Activated T-cell treated with anti-CD3 and anti-CD28 coated beads, Interleukin-2, amount 50 U/mL, for 1 hour (primary cell): ENCODE results near the gene LRCH1.
A peak's percentile ranks its signal among the peaks of the same experiment; 100 is the strongest.
"Not testable (repeated sequence)": the region's sequence is repeated elsewhere in the genome, so short reads cannot be mapped to it uniquely, and the experiment has no call there.

Experiments used
- DNase-seq: peaks from one replicate; pipeline ENCODE4 v3.0.0-alpha.2; 2020

Gene LRCH1

DNA sequence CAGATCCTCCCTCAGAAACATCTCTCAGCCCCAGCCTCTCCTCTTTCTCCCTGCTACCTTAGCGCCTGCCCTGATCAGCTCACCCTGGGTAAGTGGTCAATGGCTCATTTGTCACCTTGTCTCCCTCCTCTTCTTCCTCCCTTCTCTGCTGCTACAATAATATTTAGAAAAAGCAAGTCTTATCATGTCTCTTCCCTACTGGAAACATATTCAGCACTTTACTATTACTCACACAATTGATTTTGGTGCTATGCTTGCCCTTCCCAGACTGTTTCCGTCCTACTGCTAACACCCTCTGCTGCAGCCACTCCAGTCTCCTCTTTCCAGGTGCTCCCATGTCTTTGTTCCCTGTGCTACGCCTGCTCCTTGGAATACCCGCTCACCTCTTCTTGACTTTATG, 208.2 kb downstream of the LRCH1 start:
- no peak for DNase-seq

- no peak for DNase-seq
Observed at GRCh38 chr13:46761866-46762265, 208.9 kb downstream of the LRCH1 start.

DNA sequence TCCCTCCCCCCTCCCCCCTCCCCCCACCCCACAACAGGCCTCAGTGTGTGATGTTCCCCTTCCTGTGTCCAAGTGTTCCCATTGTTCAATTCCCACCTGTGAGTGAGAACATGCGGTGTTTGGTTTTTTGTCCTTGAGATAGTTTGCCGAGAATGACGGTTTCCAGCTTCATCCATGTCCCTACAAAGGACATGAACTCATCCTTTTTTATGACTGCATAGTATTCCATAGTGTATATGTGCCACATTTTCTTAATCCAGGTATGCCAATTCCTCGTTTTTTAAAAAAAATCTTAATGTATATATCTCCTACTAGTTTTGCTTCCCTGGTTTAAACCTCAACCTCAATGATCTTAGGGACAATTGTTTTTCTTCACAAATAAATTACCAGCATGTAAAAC, 217.0 kb downstream of the LRCH1 start:
- DNase-seq = not testable (repeated sequence)

GRCh38 chr13:46771693-46772092, 218.7 kb downstream of the LRCH1 start:
- no peak for DNase-seq

- no peak for DNase-seq
Observed at GRCh38 chr13:46773541-46773940, 220.6 kb downstream of the LRCH1 start.

DNA sequence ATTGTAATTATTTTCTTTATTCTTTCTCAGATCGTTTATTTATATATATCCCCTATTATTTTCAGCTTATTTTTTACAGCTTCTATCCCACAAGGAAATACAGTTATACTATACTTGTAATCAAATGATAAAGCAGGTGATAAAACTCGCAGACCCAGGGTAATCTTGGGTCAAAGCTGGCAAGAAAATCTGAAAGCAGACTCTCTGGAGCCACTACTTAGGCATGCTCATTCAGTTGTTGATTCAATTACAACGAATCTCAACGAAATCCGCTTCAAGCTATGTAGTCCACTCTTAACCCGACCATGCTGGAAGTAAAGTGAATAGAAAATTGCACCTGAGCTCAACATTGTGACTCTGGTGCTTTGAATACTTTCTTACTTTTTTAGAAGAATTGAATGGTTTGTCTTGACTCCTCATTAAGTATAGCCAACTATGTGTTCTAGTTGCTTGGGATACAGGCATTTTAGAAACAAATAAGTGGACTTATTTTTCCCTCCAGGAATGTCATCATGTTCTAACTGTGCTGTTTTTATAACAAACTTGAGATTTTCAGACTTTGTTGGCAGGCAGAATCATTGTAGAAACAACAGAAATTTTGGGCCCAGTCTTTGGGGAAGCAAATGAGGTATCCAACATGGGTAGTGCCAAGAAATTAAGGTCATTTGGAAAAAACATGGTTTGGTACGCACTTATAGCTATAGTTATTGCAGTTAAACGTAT, 222.6 kb downstream of the LRCH1 start:
- DNase-seq = no peak

- no peak for DNase-seq
Observed at GRCh38 chr13:46778095-46778494, 225.1 kb downstream of the LRCH1 start.

- no peak for DNase-seq
Observed at GRCh38 chr13:46778890-46779289, 225.9 kb downstream of the LRCH1 start.

DNA sequence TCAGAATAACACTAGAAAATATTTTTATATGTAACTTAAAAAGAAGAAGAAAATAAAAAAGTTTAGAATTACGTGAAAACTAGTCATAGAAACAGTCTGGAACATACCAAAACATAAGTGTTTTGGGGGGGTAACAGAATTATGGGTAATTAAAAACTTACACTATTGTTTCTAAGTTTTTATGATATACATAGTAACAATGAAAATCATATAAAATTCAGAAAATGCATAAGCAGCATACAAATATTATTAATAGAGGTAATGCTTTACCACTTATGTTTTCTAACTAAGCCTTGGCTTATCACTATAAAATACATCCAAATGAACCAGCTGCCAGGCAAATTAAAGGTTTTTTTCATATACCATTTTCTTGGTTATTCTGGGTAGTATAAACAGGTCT, 229.1 kb downstream of the LRCH1 start:
- DNase-seq = no peak

DNA sequence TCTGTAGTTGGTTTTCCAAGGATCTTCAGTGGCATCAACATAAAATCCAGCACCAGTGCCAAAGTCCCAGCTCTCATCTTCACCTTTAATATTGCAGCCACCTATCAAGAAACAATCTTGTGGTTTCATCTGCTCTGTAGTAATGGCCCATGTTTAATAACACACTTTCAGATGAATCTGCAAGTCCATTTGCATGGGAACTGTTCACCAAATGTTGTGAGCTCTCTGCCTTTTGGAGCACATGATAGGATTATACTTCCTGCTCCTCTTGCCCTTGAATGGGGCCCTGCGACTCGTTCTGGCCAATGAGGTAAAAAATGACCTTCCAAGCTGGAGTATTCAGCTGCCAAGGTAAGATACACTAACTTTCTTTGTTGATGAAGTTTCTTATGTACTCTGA, 229.7 kb downstream of the LRCH1 start:
- DNase-seq = no peak

- DNase-seq = no peak
Observed at GRCh38 chr13:46783504-46783903, 230.5 kb downstream of the LRCH1 start.

DNA sequence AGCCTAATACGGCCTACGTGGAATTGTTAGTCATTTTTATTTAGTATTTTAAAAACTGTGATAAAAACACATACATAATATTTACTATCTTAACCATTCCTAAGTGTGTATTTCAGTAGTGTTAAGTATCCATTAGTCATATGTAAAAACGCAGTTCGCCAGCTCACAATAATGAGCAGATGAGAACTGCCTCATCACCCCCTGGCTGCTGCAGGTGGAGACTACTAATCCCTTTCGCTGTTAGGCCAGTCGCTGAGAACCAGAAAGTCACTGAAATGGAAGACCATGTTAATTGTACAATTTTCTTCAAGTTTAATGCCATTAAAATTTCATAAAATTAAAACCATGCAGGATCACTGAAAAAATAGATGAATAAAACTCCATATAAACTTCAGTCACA, 242.4 kb downstream of the LRCH1 start:
- DNase-seq = no peak

GRCh38 chr13:46796129-46796514, 243.2 kb downstream of the LRCH1 start:
- DNase-seq = no peak

DNA sequence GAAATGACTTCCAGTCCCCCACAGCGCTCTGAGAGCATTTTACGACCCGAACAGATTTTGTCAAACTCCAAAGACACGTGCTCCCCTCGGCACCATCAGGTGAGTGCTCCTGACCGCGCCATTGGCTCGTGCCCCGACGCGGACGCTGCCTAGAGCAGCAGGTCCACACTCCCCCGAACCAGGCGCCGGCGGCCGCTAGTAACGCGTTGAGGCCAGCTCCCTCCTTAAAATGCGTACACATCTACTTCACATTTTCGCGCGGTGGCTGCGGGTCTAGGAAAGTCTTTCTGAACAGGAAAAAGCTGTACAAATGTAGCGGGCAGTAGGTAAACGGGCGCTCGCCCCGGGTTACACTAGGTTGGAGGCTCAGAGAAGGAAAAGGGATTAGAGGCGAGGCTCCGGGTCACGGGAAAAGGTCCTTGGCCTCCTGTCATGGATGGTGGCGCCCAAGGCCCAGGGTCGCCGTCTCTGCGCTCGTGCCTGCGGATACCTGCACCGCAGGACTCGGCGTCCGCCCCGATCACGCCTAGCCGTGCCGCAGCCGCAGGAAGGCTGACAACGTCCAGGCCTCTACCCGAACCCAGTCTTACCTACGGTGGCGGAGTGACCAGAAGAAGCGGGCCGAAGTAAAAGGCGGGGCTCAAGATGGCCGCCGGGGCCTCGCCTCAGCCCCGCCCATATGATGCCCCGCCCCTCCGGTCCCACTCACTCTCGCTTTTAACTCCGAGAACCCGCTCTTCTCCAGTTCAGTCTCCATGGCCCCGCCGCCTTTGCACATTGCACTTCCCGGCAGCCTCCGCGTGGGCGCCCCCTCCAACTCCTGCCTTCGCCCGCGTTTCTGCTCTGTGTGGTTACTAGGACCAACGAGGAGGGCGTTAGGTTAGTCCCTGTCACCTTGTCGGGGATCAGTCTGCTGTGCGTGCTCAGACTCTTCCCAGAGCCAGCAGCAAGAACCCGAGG, 243.8 kb downstream of the LRCH1 start, which contains the start of gene ESD:
ESD (minus strand) TSS at position 647 of the 960 bp plus-strand sequence. CDS start 5,748 bp downstream, outside the sequence.
- peak; percentile 90 for DNase-seq

GRCh38 chr13:46797501-46798237, 244.7 kb downstream of the LRCH1 start:
- no peak for DNase-seq

DNA sequence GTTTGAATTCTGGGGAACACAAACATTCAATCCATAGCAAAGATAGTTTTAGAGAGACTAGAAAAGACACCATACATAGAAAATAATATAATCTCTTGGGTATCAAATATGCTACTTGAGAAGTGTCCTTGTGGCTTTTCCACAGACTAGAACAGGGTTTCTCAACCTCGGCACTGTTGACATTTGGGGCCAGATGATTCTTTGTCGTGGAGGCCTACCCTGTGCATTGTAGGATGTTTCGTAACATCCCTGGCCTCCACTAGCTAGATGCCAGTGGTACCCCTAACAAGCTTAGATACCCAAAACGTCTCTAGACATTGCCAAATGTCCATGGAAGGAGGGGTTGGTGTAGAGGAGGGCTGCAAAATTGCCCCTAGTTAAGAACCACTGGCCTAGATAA, 246.2 kb downstream of the LRCH1 start:
- no peak for DNase-seq

GRCh38 chr13:46801858-46802257, 248.9 kb downstream of the LRCH1 start:
- DNase-seq = no peak
